HL-60 (cell line): ENCODE data around the gene FFAR1.

Source experiments
- CTCF ChIP-seq: IDR thresholded peaks from one replicate; pipeline ENCODE4 v1.5.1; 2011; ENCODE audit warnings: low read length, control low read depth, inconsistent platforms; ENCODE audit not compliant: insufficient read depth
- POLR2AphosphoS5 ChIP-seq: IDR thresholded peaks from 2 replicates; pipeline ENCODE4 v1.6.1; 2012; ENCODE audit warnings: low read depth
- SPI1 ChIP-seq: IDR thresholded peaks from 2 replicates; pipeline ENCODE4 v1.6.1; 2012; ENCODE audit warnings: low read depth, mild to moderate bottlenecking, borderline replicate concordance
- TF ChIP-seq, protein P1 (sequence below): IDR thresholded peaks from 2 replicates; pipeline ENCODE4 v1.6.1; 2012; ENCODE audit warnings: low read depth; ENCODE audit not compliant: insufficient replicate concordance

DNA sequence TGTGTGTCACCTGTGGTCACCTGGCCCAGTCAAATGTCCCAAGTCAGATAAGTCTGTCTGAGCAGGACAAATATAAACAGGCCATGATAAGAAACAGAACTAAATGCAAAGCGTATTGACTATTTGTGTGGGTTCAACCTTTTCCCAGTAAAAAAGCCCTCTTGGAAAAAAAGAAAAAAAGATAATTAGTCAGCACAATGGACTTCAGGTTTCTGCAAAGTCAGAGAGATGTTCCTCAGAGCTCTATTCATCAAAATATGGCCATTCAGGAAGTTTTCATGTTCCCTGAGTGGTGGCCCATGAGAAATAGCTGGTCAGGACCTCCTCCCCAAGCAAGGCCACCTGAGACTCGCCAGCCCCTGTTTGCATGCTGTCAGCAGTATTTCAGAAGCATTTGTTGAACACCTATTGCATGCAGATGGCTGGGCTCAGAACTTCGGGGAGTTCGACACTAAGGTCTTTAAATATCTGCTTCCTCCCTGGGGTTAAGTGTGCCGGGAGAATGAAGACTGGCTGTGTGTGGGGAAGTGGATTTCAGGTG lies 13.2 kb downstream of the FFAR1 start:
- TF ChIP-seq CTCF (no peak), POLR2AphosphoS5 (no peak), SPI1 (no peak)
- TF ChIP-seq, protein P1, sequence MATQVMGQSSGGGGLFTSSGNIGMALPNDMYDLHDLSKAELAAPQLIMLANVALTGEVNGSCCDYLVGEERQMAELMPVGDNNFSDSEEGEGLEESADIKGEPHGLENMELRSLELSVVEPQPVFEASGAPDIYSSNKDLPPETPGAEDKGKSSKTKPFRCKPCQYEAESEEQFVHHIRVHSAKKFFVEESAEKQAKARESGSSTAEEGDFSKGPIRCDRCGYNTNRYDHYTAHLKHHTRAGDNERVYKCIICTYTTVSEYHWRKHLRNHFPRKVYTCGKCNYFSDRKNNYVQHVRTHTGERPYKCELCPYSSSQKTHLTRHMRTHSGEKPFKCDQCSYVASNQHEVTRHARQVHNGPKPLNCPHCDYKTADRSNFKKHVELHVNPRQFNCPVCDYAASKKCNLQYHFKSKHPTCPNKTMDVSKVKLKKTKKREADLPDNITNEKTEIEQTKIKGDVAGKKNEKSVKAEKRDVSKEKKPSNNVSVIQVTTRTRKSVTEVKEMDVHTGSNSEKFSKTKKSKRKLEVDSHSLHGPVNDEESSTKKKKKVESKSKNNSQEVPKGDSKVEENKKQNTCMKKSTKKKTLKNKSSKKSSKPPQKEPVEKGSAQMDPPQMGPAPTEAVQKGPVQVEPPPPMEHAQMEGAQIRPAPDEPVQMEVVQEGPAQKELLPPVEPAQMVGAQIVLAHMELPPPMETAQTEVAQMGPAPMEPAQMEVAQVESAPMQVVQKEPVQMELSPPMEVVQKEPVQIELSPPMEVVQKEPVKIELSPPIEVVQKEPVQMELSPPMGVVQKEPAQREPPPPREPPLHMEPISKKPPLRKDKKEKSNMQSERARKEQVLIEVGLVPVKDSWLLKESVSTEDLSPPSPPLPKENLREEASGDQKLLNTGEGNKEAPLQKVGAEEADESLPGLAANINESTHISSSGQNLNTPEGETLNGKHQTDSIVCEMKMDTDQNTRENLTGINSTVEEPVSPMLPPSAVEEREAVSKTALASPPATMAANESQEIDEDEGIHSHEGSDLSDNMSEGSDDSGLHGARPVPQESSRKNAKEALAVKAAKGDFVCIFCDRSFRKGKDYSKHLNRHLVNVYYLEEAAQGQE = no peak
